Epithelial cell of esophagus (primary cell): Measurements from ENCODE around the gene SRI.

Source experiments
- DNase-seq: peaks from one replicate; pipeline ENCODE4 v3.0.0; 2010; ENCODE audit warnings: low read depth
- H3K4me3 ChIP-seq: 2 replicates; pipeline ENCODE4 v1.5.1; 2011; ENCODE audit warnings: mild to moderate bottlenecking, low read length, control low read depth
- TF ChIP-seq, protein P1 (sequence below): IDR thresholded peaks from 2 replicates; pipeline ENCODE4 v1.5.1; 2011; ENCODE audit warnings: low read depth, mild to moderate bottlenecking, low read length, control low read depth, inconsistent platforms; ENCODE audit not compliant: insufficient read depth; ENCODE audit errors: missing control alignments

The SRI gene

DNA sequence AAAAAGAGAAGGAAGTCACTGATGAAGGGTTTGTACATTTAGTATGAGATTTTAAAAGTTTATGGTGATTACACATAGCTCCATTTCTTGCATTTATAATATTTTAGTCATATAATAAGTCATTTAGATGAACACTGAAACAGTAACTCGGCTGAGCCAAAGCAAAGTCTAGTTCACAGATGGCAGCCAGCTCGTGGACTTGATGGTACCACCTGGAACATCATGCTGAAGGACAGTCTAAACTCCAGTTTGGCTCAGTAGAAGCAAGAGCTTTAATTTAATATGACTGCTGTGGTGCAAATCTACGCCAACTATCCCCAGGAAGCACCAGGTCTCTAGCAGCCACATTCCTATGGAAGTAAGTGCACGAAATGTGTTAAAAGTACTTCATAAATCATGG is 16.4 kb downstream of the SRI start:
- DNase-seq = no peak
- TF ChIP-seq, protein P1, sequence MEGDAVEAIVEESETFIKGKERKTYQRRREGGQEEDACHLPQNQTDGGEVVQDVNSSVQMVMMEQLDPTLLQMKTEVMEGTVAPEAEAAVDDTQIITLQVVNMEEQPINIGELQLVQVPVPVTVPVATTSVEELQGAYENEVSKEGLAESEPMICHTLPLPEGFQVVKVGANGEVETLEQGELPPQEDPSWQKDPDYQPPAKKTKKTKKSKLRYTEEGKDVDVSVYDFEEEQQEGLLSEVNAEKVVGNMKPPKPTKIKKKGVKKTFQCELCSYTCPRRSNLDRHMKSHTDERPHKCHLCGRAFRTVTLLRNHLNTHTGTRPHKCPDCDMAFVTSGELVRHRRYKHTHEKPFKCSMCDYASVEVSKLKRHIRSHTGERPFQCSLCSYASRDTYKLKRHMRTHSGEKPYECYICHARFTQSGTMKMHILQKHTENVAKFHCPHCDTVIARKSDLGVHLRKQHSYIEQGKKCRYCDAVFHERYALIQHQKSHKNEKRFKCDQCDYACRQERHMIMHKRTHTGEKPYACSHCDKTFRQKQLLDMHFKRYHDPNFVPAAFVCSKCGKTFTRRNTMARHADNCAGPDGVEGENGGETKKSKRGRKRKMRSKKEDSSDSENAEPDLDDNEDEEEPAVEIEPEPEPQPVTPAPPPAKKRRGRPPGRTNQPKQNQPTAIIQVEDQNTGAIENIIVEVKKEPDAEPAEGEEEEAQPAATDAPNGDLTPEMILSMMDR = no peak
- no peak overlapping the region for H3K4me3 ChIP-seq

DNA sequence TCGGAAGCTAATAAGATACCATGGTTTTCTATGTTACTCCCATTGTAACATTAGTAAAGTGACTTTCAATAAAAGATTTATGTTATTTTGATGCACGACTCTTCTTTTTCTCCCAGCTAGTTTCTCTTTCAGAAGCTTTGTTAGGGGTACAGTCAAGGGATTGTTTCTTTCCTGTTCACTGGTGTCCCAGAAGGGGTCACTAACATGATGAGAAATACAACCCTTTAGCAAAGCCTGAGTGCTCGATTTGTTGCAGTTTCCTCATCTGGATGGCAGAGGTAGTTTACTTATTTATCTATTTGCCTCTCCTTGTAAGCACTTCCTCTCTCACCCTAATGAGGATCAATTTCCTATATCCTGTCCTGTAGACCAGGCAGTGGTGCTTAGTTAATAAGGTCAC is 17.0 kb downstream of the SRI start:
- H3K4me3 ChIP-seq = no peak overlapping the region
- TF ChIP-seq, protein P1 = no peak
- no peak for DNase-seq

DNA sequence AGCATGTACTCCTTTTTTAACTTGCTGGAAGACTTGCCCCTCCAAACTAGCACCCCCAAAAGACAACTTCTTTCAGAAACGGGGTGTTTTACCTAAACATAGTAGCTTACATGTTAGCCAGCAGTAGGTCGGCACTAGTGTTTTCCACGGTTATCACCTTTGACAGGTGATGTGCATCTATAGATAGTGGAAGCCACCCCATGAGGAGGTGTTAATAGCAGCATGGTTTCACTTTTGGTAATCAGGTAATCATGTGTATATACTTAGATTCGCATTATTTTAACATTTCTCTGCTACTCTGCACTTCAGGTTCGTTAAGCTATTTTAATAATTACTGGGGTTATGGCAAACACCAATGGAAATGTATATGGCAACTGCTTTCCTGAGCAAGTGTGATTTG is 17.6 kb downstream of the SRI start:
- no peak for DNase-seq
- H3K4me3 ChIP-seq = no peak overlapping the region
- TF ChIP-seq, protein P1 = no peak

DNA sequence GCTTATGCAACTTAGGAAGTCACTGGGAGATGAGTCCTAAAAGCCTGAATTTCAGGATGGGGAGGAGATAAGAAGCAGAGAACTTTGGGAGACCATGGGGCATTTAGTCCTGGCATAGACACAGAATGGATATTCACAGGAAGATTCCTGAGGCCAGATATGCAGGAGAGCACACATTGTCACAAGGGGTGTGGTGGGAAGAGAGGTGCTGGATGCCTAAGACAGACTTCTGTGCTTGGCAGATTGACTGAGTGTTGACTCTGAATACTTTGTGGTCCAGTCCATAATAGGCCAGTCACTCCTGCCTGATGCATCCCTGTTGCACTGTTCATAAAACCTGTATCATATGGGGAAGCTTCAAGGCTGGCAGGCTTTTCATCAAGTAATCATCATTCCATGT is 18.5 kb downstream of the SRI start:
- TF ChIP-seq, protein P1 = no peak
- H3K4me3 ChIP-seq = no peak overlapping the region
- no peak for DNase-seq

DNA sequence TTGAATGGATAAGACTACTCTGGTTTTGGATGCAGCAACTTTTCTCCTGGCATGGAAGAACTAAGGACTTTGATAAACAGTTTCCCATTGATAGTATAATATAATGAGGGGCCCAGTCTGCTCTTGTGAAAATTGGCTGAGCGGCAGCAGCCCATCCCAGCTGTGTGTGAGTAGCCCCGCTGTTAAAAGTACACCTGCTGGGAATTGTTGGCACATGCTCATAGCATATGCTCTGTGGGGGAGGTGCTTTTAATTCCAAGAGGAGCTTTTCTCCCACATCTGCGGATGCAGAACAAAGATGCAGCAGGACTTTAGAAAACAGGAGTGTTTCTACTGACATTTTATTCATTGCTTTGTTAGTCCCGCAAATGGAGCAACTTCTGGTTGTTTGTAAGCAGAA is 19.0 kb downstream of the SRI start:
- DNase-seq = no peak
- no peak overlapping the region for H3K4me3 ChIP-seq
- TF ChIP-seq, protein P1 = no peak

DNA sequence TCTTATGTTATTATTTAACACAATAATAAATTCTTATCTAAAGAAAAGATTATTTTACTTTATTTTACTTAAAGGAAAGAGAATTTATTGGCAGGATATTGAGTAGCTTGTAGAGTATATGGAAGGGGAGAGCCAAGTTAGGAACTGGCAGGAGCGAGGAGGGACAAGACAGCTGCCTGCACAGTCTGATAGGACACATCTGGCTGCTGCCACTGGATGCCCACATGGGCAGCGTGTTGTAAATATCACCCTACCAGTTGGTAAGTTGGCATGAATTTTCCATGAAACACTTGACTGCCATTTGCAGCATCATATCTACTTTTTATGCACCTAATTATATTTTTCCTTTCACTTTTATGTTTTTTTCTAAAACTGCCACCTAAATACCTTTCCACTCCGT is 19.6 kb downstream of the SRI start:
- TF ChIP-seq, protein P1 = no peak

DNA sequence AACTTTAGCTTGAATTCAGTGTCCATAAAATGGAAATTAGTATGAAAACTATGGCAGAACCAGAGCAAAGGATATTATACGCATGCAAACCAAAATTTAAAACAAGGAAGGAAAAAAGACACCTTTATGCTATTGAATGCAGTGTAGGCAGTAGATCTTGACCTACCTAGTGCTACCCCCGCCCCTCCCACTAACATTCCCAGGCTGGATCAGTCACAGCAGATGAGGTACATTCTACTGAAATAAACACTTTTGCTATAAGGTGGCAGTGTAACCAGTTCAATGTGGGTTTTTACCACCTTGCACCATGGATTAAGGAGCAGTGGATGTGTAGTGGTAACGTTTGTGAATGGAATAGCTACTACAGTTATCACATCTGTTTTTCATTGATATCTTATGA is 27.9 kb downstream of the SRI start:
- H3K4me3 ChIP-seq = no peak overlapping the region
- TF ChIP-seq, protein P1 = no peak
- DNase-seq = no peak

More for the DNA sequence above, 19.6 kb downstream of the SRI start:
- no peak for DNase-seq
- H3K4me3 ChIP-seq = no peak overlapping the region
